HEK293 (cell line): ENCODE results near the gene DYNLT2.

Source experiments
- CTCF ChIA-PET: fragments of 350-600 bp; formaldehyde crosslinking; extraction: SDS; loops from one replicate; lab custom pipeline; 2021; ENCODE audit warnings: antibody characterized with exemption; lab: Yijun Ruan, JAX
- POLR2A ChIA-PET: fragments of 300-600 bp; formaldehyde crosslinking; extraction: SDS; loops from one replicate; lab custom pipeline; 2020; ENCODE audit warnings: antibody characterized with exemption, inconsistent platforms; lab: Yijun Ruan, JAX
- H3K27ac ChIP-seq: fragments of 200-500 bp; sonication (Bioruptor generic); 2 replicates; pipeline ENCODE4 v1.5.1; 2014; ENCODE audit warnings: low read depth, low read length, control low read depth, inconsistent platforms; ENCODE audit errors: extremely low read depth
- H3K36me3 ChIP-seq, 2 experiments: fragments of 200-500 bp in 1 of 2; sonication (Bioruptor generic) in 1 of 2; 1 replicate in 1 of 2; 2 replicates in 1 of 2; pipeline ENCODE4 v1.5.1; 2014 to 2017; ENCODE audit warnings: inconsistent platforms in 2 of 2, low read length in 2 of 2; ENCODE audit not compliant: control insufficient read depth in 2 of 2, insufficient read depth in 1 of 2
- H3K4me1 ChIP-seq: fragments of 200-500 bp; sonication (Bioruptor generic); 2 replicates; pipeline ENCODE4 v1.5.1; 2014; ENCODE audit warnings: mild to moderate bottlenecking, low read length, inconsistent platforms; ENCODE audit not compliant: control insufficient read depth, insufficient read depth
- H3K4me3 ChIP-seq: 2 replicates; pipeline ENCODE4 v1.5.1; 2011; ENCODE audit warnings: low read depth, mild to moderate bottlenecking, control low read depth, low read length, moderate library complexity
- H3K9me3 ChIP-seq: fragments of 200-500 bp; sonication (Bioruptor generic); 2 replicates; pipeline ENCODE4 v1.5.1; 2014; ENCODE audit warnings: low read depth, low read length, inconsistent platforms; ENCODE audit not compliant: control insufficient read depth, insufficient read depth
- BCL11B ChIP-seq: fragments of 450-650 bp; formaldehyde crosslinking; IDR thresholded peaks from 2 replicates; pipeline ENCODE4 v1.5.1; 2016; ENCODE audit warnings: low read depth, missing biosample characterization, missing genetic modification characterization
- OSR2 ChIP-seq: fragments of 450-650 bp; formaldehyde crosslinking; IDR thresholded peaks from 2 replicates; pipeline ENCODE4 v1.5.1; 2016; ENCODE audit warnings: missing biosample characterization, missing genetic modification characterization
- TCF7L2 ChIP-seq: IDR thresholded peaks from 2 replicates; pipeline ENCODE4 v1.6.1; 2011; ENCODE audit warnings: low read depth, mild to moderate bottlenecking, inconsistent platforms, low read length, moderate library complexity, borderline replicate concordance
- ZNF140 ChIP-seq: fragments of 450-650 bp; formaldehyde crosslinking; IDR thresholded peaks from 2 replicates; pipeline ENCODE4 v1.5.1; 2016; ENCODE audit warnings: missing biosample characterization, missing genetic modification characterization
- ZNF157 ChIP-seq: fragments of 450-650 bp; formaldehyde crosslinking; IDR thresholded peaks from 2 replicates; pipeline ENCODE4 v1.5.1; 2016; ENCODE audit warnings: missing biosample characterization, missing genetic modification characterization
- ZNF175 ChIP-seq: fragments of 450-650 bp; formaldehyde crosslinking; IDR thresholded peaks from 2 replicates; pipeline ENCODE4 v1.5.1; 2016; ENCODE audit warnings: missing biosample characterization, missing genetic modification characterization
- ZNF214 ChIP-seq: fragments of 450-650 bp; formaldehyde crosslinking; IDR thresholded peaks from 2 replicates; pipeline ENCODE4 v1.5.1; 2017; ENCODE audit warnings: missing biosample characterization, mild to moderate bottlenecking, missing genetic modification characterization, borderline replicate concordance
- ZNF248 ChIP-seq: fragments of 450-650 bp; formaldehyde crosslinking; IDR thresholded peaks from 2 replicates; pipeline ENCODE4 v1.5.1; 2017; ENCODE audit warnings: missing biosample characterization, missing genetic modification characterization
- ZNF266 ChIP-seq: fragments of 450-650 bp; formaldehyde crosslinking; IDR thresholded peaks from 2 replicates; pipeline ENCODE4 v1.5.1; 2016; ENCODE audit warnings: missing biosample characterization, missing genetic modification characterization, low read depth
- ZNF341 ChIP-seq: fragments of 450-650 bp; formaldehyde crosslinking; IDR thresholded peaks from 2 replicates; pipeline ENCODE4; 2016; ENCODE audit warnings: low read depth, missing biosample characterization, missing genetic modification characterization
- ZNF391 ChIP-seq: fragments of 450-650 bp; formaldehyde crosslinking; IDR thresholded peaks from 2 replicates; pipeline ENCODE4 v1.5.1; 2016; ENCODE audit warnings: low read depth, missing biosample characterization, missing genetic modification characterization, borderline replicate concordance
- ZNF530 ChIP-seq: fragments of 450-650 bp; formaldehyde crosslinking; IDR thresholded peaks from 2 replicates; pipeline ENCODE4 v1.5.1; 2016; ENCODE audit warnings: low read depth, missing biosample characterization, missing genetic modification characterization
- ZNF555 ChIP-seq: fragments of 450-650 bp; formaldehyde crosslinking; conservative IDR thresholded peaks from 2 replicates; pipeline ENCODE4 v1.5.1; 2017; ENCODE audit warnings: missing biosample characterization, mild to moderate bottlenecking, missing genetic modification characterization, inconsistent platforms
- ZNF621 ChIP-seq: fragments of 450-650 bp; formaldehyde crosslinking; IDR thresholded peaks from 2 replicates; pipeline ENCODE4 v1.5.1; 2017; ENCODE audit warnings: missing biosample characterization, missing genetic modification characterization
- ZNF623 ChIP-seq: fragments of 450-650 bp; formaldehyde crosslinking; IDR thresholded peaks from 2 replicates; pipeline ENCODE4 v1.5.1; 2016; ENCODE audit warnings: missing biosample characterization, missing genetic modification characterization
- ZNF626 ChIP-seq: fragments of 450-650 bp; sonication (Bioruptor Pico); formaldehyde crosslinking; IDR thresholded peaks from 2 replicates; pipeline ENCODE4 v1.5.1; 2018; ENCODE audit warnings: missing biosample characterization, missing genetic modification characterization, inconsistent platforms
- TF ChIP-seq, protein P1 (sequence below): fragments of 450-650 bp; formaldehyde crosslinking; conservative IDR thresholded peaks from 2 replicates; pipeline ENCODE4 v1.5.1; 2016; ENCODE audit warnings: low read depth, missing biosample characterization, missing genetic modification characterization
- TF ChIP-seq, protein P2 (sequence below): fragments of 450-650 bp; formaldehyde crosslinking; IDR thresholded peaks from 2 replicates; pipeline ENCODE4 v1.5.1; 2016; ENCODE audit warnings: missing biosample characterization, missing genetic modification characterization
- TF ChIP-seq, protein P3 (sequence below): fragments of 450-650 bp; formaldehyde crosslinking; optimal IDR thresholded peaks from 2 replicates; pipeline ENCODE3; 2016; ENCODE audit warnings: missing biosample characterization, mild to moderate bottlenecking, missing genetic modification characterization
- TF ChIP-seq, protein P4 (sequence below): fragments of 450-650 bp; formaldehyde crosslinking; IDR thresholded peaks from 2 replicates; pipeline ENCODE4; 2016; ENCODE audit warnings: missing biosample characterization, missing genetic modification characterization
- TF ChIP-seq, protein P5 (sequence below): fragments of 450-650 bp; formaldehyde crosslinking; IDR thresholded peaks from 2 replicates; pipeline ENCODE4 v1.5.1; 2016; ENCODE audit warnings: missing biosample characterization, missing genetic modification characterization

Gene DYNLT2

DNA sequence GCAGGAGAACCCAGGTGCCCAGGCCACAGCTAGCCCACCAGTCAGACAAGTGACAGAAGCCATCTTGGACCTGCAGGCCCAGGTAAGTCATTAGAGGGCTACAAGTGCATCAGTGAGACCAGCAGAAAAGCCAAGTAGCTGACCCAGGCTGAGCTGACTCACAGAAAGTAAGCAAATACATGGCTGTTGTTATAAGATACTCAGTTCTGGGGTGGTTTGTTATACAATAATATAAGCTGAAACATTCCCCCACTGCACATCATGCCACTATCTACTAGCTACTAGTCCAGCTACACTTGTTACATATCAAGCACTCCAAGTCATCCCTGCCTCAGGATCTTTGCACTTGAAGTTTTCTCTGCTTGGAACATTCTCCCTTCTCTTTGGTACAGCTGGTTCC is 10.0 kb downstream of the DYNLT2 start:
- no peaks in the 10 kb centered on the region for H3K36me3 ChIP-seq
- no peak for TF ChIP-seq ZNF248
- no peak for TF ChIP-seq ZNF266
- TF ChIP-seq TCF7L2 = no peak
- TF ChIP-seq, protein P1, sequence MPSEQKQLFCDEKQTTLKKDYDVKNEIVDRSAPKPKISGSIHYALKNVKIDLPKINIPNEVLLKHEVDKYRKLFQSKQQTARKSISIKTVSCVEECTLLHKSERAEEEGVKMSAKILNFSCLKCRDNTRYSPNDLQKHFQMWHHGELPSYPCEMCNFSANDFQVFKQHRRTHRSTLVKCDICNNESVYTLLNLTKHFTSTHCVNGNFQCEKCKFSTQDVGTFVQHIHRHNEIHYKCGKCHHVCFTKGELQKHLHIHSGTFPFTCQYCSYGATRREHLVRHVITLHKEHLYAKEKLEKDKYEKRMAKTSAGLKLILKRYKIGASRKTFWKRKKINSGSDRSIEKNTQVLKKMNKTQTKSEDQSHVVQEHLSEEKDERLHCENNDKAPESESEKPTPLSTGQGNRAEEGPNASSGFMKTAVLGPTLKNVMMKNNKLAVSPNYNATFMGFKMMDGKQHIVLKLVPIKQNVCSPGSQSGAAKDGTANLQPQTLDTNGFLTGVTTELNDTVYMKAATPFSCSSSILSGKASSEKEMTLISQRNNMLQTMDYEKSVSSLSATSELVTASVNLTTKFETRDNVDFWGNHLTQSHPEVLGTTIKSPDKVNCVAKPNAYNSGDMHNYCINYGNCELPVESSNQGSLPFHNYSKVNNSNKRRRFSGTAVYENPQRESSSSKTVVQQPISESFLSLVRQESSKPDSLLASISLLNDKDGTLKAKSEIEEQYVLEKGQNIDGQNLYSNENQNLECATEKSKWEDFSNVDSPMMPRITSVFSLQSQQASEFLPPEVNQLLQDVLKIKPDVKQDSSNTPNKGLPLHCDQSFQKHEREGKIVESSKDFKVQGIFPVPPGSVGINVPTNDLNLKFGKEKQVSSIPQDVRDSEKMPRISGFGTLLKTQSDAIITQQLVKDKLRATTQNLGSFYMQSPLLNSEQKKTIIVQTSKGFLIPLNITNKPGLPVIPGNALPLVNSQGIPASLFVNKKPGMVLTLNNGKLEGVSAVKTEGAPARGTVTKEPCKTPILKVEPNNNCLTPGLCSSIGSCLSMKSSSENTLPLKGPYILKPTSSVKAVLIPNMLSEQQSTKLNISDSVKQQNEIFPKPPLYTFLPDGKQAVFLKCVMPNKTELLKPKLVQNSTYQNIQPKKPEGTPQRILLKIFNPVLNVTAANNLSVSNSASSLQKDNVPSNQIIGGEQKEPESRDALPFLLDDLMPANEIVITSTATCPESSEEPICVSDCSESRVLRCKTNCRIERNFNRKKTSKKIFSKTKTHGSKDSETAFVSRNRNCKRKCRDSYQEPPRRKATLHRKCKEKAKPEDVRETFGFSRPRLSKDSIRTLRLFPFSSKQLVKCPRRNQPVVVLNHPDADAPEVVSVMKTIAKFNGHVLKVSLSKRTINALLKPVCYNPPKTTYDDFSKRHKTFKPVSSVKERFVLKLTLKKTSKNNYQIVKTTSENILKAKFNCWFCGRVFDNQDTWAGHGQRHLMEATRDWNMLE (tag by site-specific recombination) = no peak
- no peak for TF ChIP-seq ZNF214 (tag by site-specific recombination)
- peak; percentile 55 for TF ChIP-seq ZNF623 (tag by site-specific recombination)
- no peak for TF ChIP-seq ZNF626 (tag by site-specific recombination)
- TF ChIP-seq, all 188 proteins: peak for 1
- H3K27ac ChIP-seq = no peak overlapping the region
- no peak overlapping the region for H3K4me3 ChIP-seq
- POLR2A ChIA-PET = no interaction called here
- H3K4me1 ChIP-seq = peaks cover 13% of the 10 kb centered on the region
- no peaks in the 10 kb centered on the region for H3K9me3 ChIP-seq
- CTCF ChIA-PET = interaction anchor here (0.9 kb wide), 1 partner anchor 50 kb away, joined by 3 read pairs; no protein-coding TSS in a partner anchor

DNA sequence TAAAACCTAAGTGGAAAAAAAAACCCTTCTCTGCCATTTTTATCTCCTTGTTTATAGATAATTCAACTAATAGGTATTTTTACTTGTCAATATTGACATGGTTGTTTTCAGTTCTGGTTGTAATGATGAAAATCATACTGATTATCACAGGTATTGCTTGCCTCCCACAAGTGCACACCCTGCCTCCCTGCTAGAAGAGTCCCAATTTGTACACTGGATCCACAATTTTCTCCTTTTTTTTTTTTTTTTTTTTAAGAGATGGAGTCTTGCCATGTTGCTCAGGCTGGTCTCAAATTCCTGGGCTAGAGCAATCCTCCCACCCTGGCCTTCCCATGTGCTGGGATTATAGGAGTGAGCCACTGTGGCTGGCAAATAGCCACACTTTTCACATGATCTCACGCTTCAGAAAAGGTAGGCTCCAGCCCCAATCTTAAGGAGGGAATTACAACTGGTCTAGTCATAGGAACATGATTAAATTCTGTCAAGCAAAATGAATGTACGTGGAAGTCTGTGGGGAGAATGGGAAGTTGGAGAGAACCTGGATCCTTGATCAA is 12.3 kb downstream of the DYNLT2 start:
- ChIA-PET CTCF (no interaction called here), POLR2A (interaction anchor here (1.2 kb wide), 1 partner anchor 14 kb away, joined by 3 read pairs; no protein-coding TSS in a partner anchor)
- H3K27ac ChIP-seq = peak overlapping the region; percentile 18
- no peaks in the 10 kb centered on the region for H3K9me3 ChIP-seq
- peaks cover 13% of the 10 kb centered on the region for H3K4me1 ChIP-seq
- no peak overlapping the region for H3K4me3 ChIP-seq
- H3K36me3 ChIP-seq = no peaks in the 10 kb centered on the region
- TF ChIP-seq ZNF621 (tag by site-specific recombination) = no peak
- TF ChIP-seq BCL11B (tag by site-specific recombination) = no peak
- TF ChIP-seq ZNF530 = no peak
- no peak for TF ChIP-seq ZNF157 (tag by site-specific recombination)
- no peak for TF ChIP-seq ZNF391 (tag by site-specific recombination)
- no peak for TF ChIP-seq ZNF140 (tag by site-specific recombination)
- no peak for TF ChIP-seq OSR2 (tag by site-specific recombination)
- TF ChIP-seq, protein P2, sequence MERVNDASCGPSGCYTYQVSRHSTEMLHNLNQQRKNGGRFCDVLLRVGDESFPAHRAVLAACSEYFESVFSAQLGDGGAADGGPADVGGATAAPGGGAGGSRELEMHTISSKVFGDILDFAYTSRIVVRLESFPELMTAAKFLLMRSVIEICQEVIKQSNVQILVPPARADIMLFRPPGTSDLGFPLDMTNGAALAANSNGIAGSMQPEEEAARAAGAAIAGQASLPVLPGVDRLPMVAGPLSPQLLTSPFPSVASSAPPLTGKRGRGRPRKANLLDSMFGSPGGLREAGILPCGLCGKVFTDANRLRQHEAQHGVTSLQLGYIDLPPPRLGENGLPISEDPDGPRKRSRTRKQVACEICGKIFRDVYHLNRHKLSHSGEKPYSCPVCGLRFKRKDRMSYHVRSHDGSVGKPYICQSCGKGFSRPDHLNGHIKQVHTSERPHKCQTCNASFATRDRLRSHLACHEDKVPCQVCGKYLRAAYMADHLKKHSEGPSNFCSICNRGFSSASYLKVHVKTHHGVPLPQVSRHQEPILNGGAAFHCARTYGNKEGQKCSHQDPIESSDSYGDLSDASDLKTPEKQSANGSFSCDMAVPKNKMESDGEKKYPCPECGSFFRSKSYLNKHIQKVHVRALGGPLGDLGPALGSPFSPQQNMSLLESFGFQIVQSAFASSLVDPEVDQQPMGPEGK (tag by site-specific recombination) = 0 out of 2 replicates have a peak, but pooled peaks have one; percentile 15
- no peak for TF ChIP-seq ZNF341
- TF ChIP-seq, protein P3, sequence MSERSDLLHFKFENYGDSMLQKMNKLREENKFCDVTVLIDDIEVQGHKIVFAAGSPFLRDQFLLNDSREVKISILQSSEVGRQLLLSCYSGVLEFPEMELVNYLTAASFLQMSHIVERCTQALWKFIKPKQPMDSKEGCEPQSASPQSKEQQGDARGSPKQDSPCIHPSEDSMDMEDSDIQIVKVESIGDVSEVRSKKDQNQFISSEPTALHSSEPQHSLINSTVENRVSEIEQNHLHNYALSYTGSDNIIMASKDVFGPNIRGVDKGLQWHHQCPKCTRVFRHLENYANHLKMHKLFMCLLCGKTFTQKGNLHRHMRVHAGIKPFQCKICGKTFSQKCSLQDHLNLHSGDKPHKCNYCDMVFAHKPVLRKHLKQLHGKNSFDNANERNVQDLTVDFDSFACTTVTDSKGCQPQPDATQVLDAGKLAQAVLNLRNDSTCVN (tag by site-specific recombination) = no peak
- no peak for TF ChIP-seq TCF7L2
- TF ChIP-seq, protein P4, sequence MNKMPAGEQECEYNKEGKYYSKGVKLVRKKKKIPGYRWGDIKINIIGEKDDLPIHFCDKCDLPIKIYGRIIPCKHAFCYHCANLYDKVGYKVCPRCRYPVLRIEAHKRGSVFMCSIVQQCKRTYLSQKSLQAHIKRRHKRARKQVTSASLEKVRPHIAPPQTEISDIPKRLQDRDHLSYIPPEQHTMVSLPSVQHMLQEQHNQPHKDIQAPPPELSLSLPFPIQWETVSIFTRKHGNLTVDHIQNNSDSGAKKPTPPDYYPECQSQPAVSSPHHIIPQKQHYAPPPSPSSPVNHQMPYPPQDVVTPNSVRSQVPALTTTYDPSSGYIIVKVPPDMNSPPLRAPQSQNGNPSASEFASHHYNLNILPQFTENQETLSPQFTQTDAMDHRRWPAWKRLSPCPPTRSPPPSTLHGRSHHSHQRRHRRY (tag by site-specific recombination) = no peak
- TF ChIP-seq ZNF175 = no peak
- TF ChIP-seq, protein P5, sequence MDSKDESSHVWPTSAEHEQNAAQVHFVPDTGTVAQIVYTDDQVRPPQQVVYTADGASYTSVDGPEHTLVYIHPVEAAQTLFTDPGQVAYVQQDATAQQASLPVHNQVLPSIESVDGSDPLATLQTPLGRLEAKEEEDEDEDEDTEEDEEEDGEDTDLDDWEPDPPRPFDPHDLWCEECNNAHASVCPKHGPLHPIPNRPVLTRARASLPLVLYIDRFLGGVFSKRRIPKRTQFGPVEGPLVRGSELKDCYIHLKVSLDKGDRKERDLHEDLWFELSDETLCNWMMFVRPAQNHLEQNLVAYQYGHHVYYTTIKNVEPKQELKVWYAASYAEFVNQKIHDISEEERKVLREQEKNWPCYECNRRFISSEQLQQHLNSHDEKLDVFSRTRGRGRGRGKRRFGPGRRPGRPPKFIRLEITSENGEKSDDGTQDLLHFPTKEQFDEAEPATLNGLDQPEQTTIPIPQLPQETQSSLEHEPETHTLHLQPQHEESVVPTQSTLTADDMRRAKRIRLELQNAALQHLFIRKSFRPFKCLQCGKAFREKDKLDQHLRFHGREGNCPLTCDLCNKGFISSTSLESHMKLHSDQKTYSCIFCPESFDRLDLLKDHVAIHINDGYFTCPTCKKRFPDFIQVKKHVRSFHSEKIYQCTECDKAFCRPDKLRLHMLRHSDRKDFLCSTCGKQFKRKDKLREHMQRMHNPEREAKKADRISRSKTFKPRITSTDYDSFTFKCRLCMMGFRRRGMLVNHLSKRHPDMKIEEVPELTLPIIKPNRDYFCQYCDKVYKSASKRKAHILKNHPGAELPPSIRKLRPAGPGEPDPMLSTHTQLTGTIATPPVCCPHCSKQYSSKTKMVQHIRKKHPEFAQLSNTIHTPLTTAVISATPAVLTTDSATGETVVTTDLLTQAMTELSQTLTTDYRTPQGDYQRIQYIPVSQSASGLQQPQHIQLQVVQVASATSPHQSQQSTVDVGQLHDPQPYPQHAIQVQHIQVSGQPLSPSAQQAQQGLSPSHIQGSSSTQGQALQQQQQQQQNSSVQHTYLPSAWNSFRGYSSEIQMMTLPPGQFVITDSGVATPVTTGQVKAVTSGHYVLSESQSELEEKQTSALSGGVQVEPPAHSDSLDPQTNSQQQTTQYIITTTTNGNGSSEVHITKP (tag by site-specific recombination) = 0 out of 2 replicates have a peak, but pooled peaks have one; percentile 48
- no peak for TF ChIP-seq ZNF555
